Left lung (tissue), 10 donors: ENCODE results near the gene PRUNE2. TPM values are rescaled to one million over a fixed set of nuclear protein-coding genes. Genes with fewer than 3 reads are reported as not detected.

ENCODE experiments used
- ATAC-seq: fragments of 200-7000 bp; cut with Tn5 transposase; one replicate; pipeline ENCODE4 v1.9.1; 2020; ENCODE audit warnings: moderate library complexity
- DNase-seq, 4 donors: peaks; one replicate each; pipeline ENCODE4 v3.0.0-alpha.2; 2013 to 2020
- H3K27ac ChIP-seq, 2 donors: fragments of 200-600 bp; sonication (generic) in 1 of 2; one replicate each; pipeline versions ENCODE4 v1.5.0 to v1.8.0; 2020 to 2021
- H3K27me3 ChIP-seq, 2 donors: fragments of 200-600 bp; sonication (generic) in 1 of 2; one replicate each; pipeline versions ENCODE4 v1.5.0 to v1.8.0; 2020 to 2021
- H3K36me3 ChIP-seq, 2 donors: fragments of 200-600 bp; sonication (generic) in 1 of 2; one replicate each; pipeline versions ENCODE4 v1.5.0 to v1.8.0; 2020 to 2021
- H3K4me1 ChIP-seq, 2 donors: fragments of 200-600 bp; one replicate each; pipeline ENCODE4 v1.8.0; 2021
- H3K4me3 ChIP-seq, 2 donors: fragments of 200-600 bp; sonication (generic) in 1 of 2; one replicate each; pipeline versions ENCODE4 v1.5.0 to v1.8.0; 2020 to 2021; ENCODE audit warnings: mild to moderate bottlenecking in 1 of 2
- H3K9me3 ChIP-seq, 2 donors: fragments of 200-600 bp; sonication (generic) in 1 of 2; one replicate each; pipeline versions ENCODE4 v1.5.0 to v1.8.0; 2020 to 2021
- CTCF ChIP-seq, 2 donors: fragments of 200-600 bp; sonication (generic) in 1 of 2; IDR thresholded peaks; one replicate each; pipeline versions ENCODE4 v1.5.0 to v1.8.0; 2021; ENCODE audit warnings: antibody characterized with exemption in 2 of 2
- intact Hi-C, 2 donors: fragments of 100-400 bp; cut with DNase I; formaldehyde crosslinking; loops; one replicate each; pipeline versions ENCODE4 v1.11.2 to v1.14.2; 2022
- polyA plus RNA-seq, 6 donors: library from polyadenylated mRNA; unstranded; fragments of 120-200 nt; gene quantifications; one replicate each; pipeline ENCODE4 v1.2.1, GENCODE V29; 2013; ENCODE audit not compliant: insufficient read length in 6 of 6
- total RNA-seq, 2 donors: library from RNA; stranded (reverse); fragmentation: NEBNext Ultra II Directional; extraction: Animal tissue kit (Norgen Biotek cat#: 25700); gene quantifications; one replicate each; pipeline ENCODE4 v1.2.1, GENCODE V29; 2021
- donor health status: DM: no; HTN: yes; CAD: no.
- donor health status: DM: no; HTN: no; CAD: no.

PRUNE2 gene
- total and polyA plus RNA-seq, 8 donors: 2.0 to 17.7 (median 4.1) TPM

GRCh38 chr9:76684213-76684612, 221.7 kb downstream of the PRUNE2 start:
- Histone ChIP-seq H3K27ac (no peak overlapping the region), H3K4me3 (no peak overlapping the region), H3K27me3 (no peaks in the 10 kb centered on the region), H3K4me1 (peaks cover 0 to 18% of the 10 kb centered on the region in 2 donors), H3K9me3 (peaks cover 0 to 3% of the 10 kb centered on the region in 2 donors), H3K36me3 (no peaks in the 10 kb centered on the region)
- no peak for DNase-seq
- intact Hi-C loops: no loop called here
- TF ChIP-seq CTCF (IDR thresholded peaks at IDR 0.05): no peak
- no peak for ATAC-seq

- Histone ChIP-seq H3K4me1 (no peaks in the 10 kb centered on the region), H3K4me3 (no peak overlapping the region), H3K27me3 (no peaks in the 10 kb centered on the region), H3K36me3 (no peaks in the 10 kb centered on the region), H3K27ac (no peak overlapping the region), H3K9me3 (peaks cover 0 to 3% of the 10 kb centered on the region in 2 donors)
- ATAC-seq: no peak
- no peak for TF ChIP-seq CTCF (IDR thresholded peaks at IDR 0.05)
- intact Hi-C loops: no loop called here
- no peak for DNase-seq
Measured at GRCh38 chr9:76681556-76681955, 224.4 kb downstream of the PRUNE2 start.

- no peaks in the 10 kb centered on the region for H3K36me3 ChIP-seq
- H3K9me3 ChIP-seq: peaks cover 0 to 3% of the 10 kb centered on the region in 2 donors
- no peak for TF ChIP-seq CTCF (IDR thresholded peaks at IDR 0.05)
- no peaks in the 10 kb centered on the region for H3K4me1 ChIP-seq
- no peaks in the 10 kb centered on the region for H3K27me3 ChIP-seq
- no peak overlapping the region for H3K27ac ChIP-seq
- no peak overlapping the region for H3K4me3 ChIP-seq
- no peak for DNase-seq
- ATAC-seq: no peak
- intact Hi-C loops: no loop called here
Measured at GRCh38 chr9:76680716-76681425, 225.0 kb downstream of the PRUNE2 start.

GRCh38 chr9:76677481-76678055, 228.3 kb downstream of the PRUNE2 start:
- no peak for TF ChIP-seq CTCF (IDR thresholded peaks at IDR 0.05)
- peak; percentile 52 for ATAC-seq
- H3K27ac ChIP-seq: peak overlapping the region in 1 of 2 donors; percentile 5
- no peaks in the 10 kb centered on the region for H3K36me3 ChIP-seq
- no peak for DNase-seq
- H3K4me3 ChIP-seq: no peak overlapping the region
- H3K27me3 ChIP-seq: no peaks in the 10 kb centered on the region
- intact Hi-C loops: no loop called here
- H3K9me3 ChIP-seq: peaks cover 0 to 3% of the 10 kb centered on the region in 2 donors
- H3K4me1 ChIP-seq: no peaks in the 10 kb centered on the region

GRCh38 chr9:76676857-76677256, 229.1 kb downstream of the PRUNE2 start:
- Histone ChIP-seq H3K27me3 (no peaks in the 10 kb centered on the region), H3K9me3 (peaks cover 0 to 3% of the 10 kb centered on the region in 2 donors), H3K27ac (no peak overlapping the region), H3K4me3 (no peak overlapping the region), H3K4me1 (no peaks in the 10 kb centered on the region), H3K36me3 (no peaks in the 10 kb centered on the region)
- DNase-seq (no peak), ATAC-seq (no peak)
- intact Hi-C loops: no loop called here
- TF ChIP-seq CTCF (IDR thresholded peaks at IDR 0.05): no peak
